COR-L47 (cell line): ENCODE results near the gene SH2B2.
"Not testable (repeated sequence)": the region's sequence is repeated elsewhere in the genome, so short reads cannot be mapped to it uniquely, and the experiment has no call there.

Source experiments
- DNase-seq: peaks from one replicate; lab custom pipeline; 2025; lab: John Stamatoyannopoulos, UW

Gene SH2B2

GRCh38 chr7:102287111-102287980 is 678 bp downstream of the SH2B2 start:
- no peak for DNase-seq

GRCh38 chr7:102287981-102288278 is 1.3 kb downstream of the SH2B2 start:
- no peak for DNase-seq

GRCh38 chr7:102288285-102288930 is 1.7 kb downstream of the SH2B2 start:
- no peak for DNase-seq

GRCh38 chr7:102289057-102289456 is 2.4 kb downstream of the SH2B2 start:
- DNase-seq, result no peak

- DNase-seq, result no peak
Measured at GRCh38 chr7:102291056-102291915, 4.6 kb downstream of the SH2B2 start.

- no peak for DNase-seq
Measured at GRCh38 chr7:102291916-102292267, 5.2 kb downstream of the SH2B2 start.

GRCh38 chr7:102292813-102293798 is 6.4 kb downstream of the SH2B2 start:
- no peak for DNase-seq

GRCh38 chr7:102294589-102294988 is 7.9 kb downstream of the SH2B2 start:
- no peak for DNase-seq

GRCh38 chr7:102295346-102296178 is 8.9 kb downstream of the SH2B2 start:
- no peak for DNase-seq

GRCh38 chr7:102296179-102296438 is 9.4 kb downstream of the SH2B2 start:
- no peak for DNase-seq

- no peak for DNase-seq
Measured at GRCh38 chr7:102296514-102296913, 9.8 kb downstream of the SH2B2 start.

GRCh38 chr7:102297487-102298218 is 11.0 kb downstream of the SH2B2 start:
- DNase-seq, result no peak

- no peak for DNase-seq
Measured at GRCh38 chr7:102300643-102301221, 14.1 kb downstream of the SH2B2 start.

GRCh38 chr7:102301367-102301766 is 14.7 kb downstream of the SH2B2 start:
- DNase-seq, result not testable (repeated sequence)

- DNase-seq, result no peak
Measured at GRCh38 chr7:102302025-102302424, 15.4 kb downstream of the SH2B2 start.

- DNase-seq, result no peak
Measured at GRCh38 chr7:102303669-102304422, 17.2 kb downstream of the SH2B2 start.

GRCh38 chr7:102304668-102305067 is 18.0 kb downstream of the SH2B2 start:
- no peak for DNase-seq

- DNase-seq, result no peak
Measured at GRCh38 chr7:102305414-102306268, 19.0 kb downstream of the SH2B2 start.
